Thyroid gland (tissue), 4 donors: ENCODE data around the gene NFAM1.

Experiments used
- POLR2A ChIP-seq, 2 donors: fragments of 450-650 bp; IDR thresholded peaks; one replicate each; pipeline ENCODE4 v1.6.1; 2017; ENCODE audit warnings: antibody characterized with exemption in 2 of 2, mild to moderate bottlenecking in 2 of 2, moderate library complexity in 1 of 2
- TF ChIP-seq, protein P1 (sequence below), 6 experiments: fragments of 200-600 bp in 3 of 6; fragments of 450-650 bp in 3 of 6; sonication (generic) in 3 of 6; IDR thresholded peaks; one replicate each; pipeline ENCODE4 v1.5.1; 2016 to 2019; ENCODE audit warnings: antibody characterized with exemption in 6 of 6, mild to moderate bottlenecking in 2 of 6, inconsistent platforms in 1 of 6, moderate library complexity in 1 of 6

DNA sequence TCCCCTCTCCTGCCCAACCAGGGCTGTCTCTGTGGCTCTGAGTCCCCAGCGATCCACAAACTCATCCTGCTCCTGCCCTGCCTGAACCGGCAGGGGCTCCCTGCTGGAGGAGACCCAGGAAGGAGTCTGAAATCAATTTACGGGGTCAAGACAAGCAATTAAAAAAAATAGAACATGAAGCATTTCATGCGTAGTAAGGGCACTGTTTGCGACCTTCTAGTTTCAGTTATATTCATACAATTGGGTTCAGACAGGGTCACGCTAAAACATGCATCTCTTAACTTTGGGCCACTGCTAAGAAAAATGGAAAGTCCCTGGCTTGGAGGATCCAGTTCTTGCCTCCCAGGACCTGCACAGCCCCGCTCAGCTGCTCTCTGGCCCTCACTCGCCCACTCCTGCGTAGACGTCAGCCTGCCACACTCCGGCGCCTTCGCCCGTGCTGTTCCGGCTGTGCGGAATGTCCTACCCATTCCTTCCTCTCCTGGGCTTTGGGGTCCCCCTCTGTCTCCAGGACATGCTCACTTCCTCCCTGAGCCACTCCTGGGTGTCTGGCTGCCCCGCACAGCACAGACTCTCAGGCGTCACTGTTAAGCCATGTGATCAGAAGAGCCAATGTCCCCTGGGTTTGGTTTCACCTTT, 12.8 kb downstream of the NFAM1 start:
- TF ChIP-seq, protein P1, sequence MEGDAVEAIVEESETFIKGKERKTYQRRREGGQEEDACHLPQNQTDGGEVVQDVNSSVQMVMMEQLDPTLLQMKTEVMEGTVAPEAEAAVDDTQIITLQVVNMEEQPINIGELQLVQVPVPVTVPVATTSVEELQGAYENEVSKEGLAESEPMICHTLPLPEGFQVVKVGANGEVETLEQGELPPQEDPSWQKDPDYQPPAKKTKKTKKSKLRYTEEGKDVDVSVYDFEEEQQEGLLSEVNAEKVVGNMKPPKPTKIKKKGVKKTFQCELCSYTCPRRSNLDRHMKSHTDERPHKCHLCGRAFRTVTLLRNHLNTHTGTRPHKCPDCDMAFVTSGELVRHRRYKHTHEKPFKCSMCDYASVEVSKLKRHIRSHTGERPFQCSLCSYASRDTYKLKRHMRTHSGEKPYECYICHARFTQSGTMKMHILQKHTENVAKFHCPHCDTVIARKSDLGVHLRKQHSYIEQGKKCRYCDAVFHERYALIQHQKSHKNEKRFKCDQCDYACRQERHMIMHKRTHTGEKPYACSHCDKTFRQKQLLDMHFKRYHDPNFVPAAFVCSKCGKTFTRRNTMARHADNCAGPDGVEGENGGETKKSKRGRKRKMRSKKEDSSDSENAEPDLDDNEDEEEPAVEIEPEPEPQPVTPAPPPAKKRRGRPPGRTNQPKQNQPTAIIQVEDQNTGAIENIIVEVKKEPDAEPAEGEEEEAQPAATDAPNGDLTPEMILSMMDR (IDR thresholded peaks at IDR 0.05): no peak
- TF ChIP-seq POLR2A (IDR thresholded peaks at IDR 0.05): no peak
